ENCODE data around the gene SDCBP2.

The SDCBP2 gene

GRCh38 chr20:1298888-1299511 is 29.9 kb downstream of the SDCBP2 start:
- in situ Hi-C loops (cut with MboI; ENCODE audit: low sequenced_read_pairs): no loop called here

DNA sequence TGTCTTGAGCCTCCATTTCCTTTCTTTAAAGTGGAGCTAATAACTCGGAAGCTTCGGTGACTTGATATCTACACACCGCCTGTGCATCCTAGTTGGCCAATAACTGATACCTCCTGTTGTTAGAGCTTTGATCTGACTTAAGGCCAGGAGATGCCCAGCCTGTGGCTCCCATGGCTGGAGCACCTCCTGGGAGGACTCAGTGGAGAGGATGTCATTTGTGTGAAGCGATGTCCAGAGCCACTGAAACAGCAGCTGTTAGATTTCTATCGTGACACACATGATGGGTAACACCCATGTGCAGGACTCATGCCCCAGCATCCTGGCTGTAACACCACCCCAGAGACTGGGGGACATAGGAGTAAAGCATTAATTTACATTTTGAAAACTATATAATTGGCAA is 30.8 kb downstream of the SDCBP2 start:
- in situ Hi-C loops (cut with MboI; ENCODE audit: low sequenced_read_pairs): no loop called here

- in situ Hi-C loops (cut with MboI; ENCODE audit: low sequenced_read_pairs): no loop called here
These were observed 31.5 kb downstream of the SDCBP2 start for GRCh38 chr20:1297486-1297885.

DNA sequence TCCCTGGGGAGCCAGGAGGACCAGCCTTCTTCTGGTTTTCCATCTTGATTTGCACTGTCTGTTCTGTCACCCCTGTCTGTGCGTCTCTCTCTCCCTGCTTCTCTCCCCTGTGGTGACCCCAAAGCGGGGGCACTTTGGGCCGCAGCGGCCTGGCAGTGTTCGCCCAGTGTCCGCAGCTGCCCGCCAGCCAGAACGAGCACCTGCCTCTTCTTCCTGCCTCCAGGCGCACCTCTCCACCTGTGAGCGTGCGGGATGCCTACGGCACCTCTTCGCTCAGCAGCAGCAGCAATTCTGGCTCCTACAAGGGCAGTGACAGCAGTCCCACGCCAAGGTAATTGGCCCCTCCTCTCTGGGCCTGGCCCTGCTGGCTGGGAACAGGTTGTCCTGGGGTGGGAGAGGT is 32.0 kb downstream of the SDCBP2 start:
- in situ Hi-C loops (cut with MboI; ENCODE audit: low sequenced_read_pairs): no loop called here

DNA sequence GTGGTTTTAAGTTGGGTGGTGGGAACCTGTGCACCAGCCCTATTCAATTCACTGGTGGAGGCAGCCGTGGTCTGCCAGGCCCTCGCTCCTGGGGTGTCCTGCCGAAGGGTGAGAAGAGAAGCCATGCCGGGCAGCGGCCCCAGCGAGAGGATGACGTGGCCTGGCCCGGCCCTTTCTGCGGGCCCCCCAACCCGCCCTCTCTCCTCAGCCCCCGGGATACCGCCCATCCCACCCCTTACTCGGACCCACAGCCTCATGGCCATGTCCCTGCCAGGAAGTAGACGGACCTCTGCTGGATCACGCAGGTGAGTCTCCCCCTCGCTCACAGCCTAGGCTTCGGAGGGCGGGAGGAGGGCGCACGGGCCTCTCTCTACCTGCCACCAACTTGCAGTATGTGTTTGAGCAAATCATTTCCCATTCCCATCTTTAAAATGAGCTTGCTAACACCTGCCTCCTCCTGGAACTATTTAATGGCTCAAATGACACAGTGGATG is 32.8 kb downstream of the SDCBP2 start:
- in situ Hi-C loops (cut with MboI; ENCODE audit: low sequenced_read_pairs): no loop called here

DNA sequence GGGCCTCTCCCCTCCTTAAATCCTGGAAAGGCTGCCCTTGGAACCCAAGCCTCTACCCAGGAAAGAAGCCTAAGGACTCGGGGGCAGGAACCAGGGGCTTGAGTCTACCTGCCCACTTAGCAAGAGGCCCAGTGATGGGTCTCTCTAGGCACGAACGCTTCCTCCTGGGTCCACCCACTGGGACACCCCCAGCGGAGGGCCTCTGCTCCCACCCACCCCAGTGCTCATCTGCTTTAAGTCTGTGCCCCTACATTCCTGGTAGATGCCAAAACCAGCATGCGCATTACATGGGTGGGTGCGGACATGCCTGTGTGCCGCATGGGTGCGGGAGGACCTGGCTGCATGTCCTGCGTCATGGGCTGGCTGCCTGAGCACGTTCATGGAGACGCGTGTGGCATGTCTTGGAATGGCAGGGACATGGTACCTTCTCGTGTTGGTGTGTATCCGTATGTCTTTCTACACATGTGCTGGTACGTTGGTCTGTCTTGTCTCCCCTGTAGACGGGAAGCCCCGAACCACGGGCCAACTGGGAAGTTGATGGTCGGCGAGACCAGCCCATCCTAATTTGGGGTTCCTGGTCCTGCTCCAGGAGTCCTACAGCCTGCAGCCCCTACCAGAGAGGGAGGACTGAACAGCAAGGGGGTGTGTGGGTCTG is 33.5 kb downstream of the SDCBP2 start:
- in situ Hi-C loops (cut with MboI; ENCODE audit: low sequenced_read_pairs): no loop called here

DNA sequence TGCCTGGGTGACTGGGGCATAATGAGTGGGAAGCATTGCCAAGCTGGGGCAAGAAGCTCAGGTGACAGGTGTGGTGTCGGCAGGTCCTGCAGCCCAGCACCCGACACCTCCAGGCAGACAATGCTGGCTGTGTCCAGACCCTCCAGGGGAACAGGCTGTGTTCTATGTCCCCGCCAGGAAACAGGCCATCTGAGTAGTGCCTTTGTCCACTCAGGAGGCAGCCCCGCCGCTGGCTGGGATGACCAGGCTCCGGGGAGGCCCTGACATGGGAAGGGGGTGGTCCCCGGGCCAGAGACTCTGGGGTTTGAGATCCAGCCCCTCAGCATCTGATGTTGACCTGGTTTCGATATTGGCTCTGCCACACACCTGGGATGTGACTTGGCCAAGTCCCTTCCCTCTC is 34.4 kb downstream of the SDCBP2 start:
- in situ Hi-C loops (cut with MboI; ENCODE audit: low sequenced_read_pairs): no loop called here

- in situ Hi-C loops (cut with MboI; ENCODE audit: low sequenced_read_pairs): no loop called here
These were observed 35.1 kb downstream of the SDCBP2 start for GRCh38 chr20:1293641-1294379.

GRCh38 chr20:1292620-1293019 is 36.3 kb downstream of the SDCBP2 start:
- in situ Hi-C loops (cut with MboI; ENCODE audit: low sequenced_read_pairs): no loop called here

GRCh38 chr20:1291191-1291741 is 37.7 kb downstream of the SDCBP2 start:
- in situ Hi-C loops (cut with MboI; ENCODE audit: low sequenced_read_pairs): no loop called here

- in situ Hi-C loops (cut with MboI; ENCODE audit: low sequenced_read_pairs): no loop called here
These were observed 41.0 kb downstream of the SDCBP2 start for GRCh38 chr20:1287787-1288569.

DNA sequence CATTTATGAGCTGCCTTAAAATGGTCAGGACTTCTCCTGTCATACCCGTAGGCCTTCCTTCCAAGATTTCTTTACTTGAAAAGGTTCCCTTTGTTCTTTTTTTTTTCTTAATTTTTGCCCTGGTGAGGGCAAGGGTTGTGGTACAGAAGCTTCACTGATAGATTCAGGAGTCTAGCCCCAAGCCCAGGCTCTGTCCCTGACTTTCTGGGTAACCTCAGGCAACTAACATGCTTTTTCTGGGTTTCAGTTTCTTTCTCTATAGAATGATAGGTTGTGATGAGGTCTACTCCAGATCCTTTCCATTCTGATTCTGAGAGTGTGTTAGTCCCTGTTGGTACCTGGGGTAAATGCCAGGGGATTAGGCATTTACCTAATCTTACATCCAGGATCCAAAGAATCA is 41.6 kb downstream of the SDCBP2 start:
- in situ Hi-C loops (cut with MboI; ENCODE audit: low sequenced_read_pairs): no loop called here

DNA sequence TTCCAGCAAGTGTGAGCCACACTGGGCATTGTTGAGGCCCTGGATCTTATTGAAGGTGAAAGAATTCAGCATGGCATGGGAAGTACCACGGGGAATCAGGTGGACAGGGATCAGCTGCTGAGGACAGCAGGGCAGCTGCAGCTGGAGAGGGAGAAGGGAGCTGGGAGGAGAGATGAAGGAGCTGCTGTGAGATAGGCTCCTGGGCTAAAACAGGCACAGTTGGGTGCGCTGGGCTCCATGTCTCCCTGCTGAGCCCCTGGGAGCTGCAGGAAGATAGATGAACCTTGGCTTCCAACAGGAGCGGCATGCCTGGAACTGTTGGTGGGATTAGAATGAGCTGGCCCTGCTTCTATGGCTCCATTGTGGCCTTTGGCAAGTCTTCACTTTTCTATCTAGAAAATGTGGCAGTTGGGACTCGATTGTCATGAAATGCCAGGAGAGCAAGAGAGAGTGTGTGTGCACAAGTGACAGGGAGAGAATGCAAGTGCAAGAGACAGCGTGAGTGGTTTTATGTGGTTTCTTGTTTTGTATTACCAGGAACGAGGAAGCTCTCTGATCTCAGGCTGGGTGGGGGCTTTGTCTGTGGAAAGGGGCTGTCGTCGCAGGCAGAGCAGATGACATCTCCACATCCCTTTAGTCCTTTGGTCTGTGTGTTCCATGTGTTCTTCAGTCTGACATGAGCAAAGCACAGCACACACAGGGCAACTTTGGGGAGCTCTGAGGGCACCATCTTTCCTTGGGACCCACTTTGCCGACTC is 42.5 kb downstream of the SDCBP2 start:
- in situ Hi-C loops (cut with MboI; ENCODE audit: low sequenced_read_pairs): no loop called here

GRCh38 chr20:1283522-1284510 is 45.1 kb downstream of the SDCBP2 start:
- in situ Hi-C loops (cut with MboI; ENCODE audit: low sequenced_read_pairs): no loop called here

DNA sequence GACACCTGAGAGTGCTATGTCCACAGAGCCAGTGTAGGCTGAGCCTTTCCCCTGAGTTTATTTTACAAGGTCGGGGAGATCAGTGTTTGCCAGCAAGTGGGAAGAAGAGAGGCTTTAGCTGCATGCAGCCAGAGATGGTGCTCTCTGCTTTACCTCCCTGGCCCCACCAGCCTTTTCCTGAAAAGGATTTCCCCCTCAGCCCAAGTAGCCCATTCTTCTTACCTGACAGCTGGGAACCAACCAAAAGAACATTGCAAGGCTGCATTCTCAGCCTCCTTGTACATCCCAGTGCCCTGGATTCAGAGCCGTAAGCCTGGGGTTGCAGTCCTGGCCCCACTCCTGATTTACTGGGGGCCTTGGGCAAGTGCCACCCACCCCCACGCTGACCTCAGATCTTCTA is 46.0 kb downstream of the SDCBP2 start:
- in situ Hi-C loops (cut with MboI; ENCODE audit: low sequenced_read_pairs): no loop called here

DNA sequence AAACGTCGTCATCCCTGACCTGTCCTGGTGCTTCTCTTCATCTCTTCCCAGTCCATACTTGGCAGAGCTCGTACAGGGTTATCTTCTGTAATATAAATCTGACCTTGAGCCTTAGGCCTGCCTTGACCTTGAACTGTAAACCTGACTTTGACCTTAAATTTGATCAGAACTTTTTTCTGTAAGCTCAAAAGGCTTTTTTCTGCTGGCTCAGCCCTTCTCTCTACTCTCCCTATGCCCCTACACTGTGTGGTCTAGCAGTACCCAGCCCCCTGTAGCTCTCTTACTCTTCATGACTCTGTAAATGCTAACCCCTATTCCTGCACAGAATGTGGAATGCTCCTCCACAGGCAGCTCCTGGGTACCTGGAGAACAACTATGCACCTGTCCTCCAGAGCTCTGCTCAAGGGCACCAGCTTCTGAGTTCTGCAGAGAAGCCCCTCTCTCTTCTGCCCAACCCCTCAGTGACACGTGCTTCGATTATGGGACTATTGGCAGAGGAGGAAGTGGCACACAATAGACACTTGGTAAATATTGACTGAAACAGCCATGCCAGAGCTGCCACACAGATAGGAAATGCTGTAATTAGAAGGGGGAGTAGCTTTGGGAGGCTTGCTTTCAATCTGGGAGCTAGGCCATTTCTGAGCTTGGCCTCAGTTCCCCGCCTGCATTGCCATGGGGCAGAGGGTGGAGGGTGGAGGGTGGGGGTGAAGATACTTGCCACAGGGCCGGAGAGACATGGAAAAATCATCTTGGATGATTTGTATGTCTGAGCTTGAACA is 47.5 kb downstream of the SDCBP2 start:
- in situ Hi-C loops (cut with MboI; ENCODE audit: low sequenced_read_pairs): no loop called here

GRCh38 chr20:1280195-1281102 is 48.5 kb downstream of the SDCBP2 start:
- in situ Hi-C loops (cut with MboI; ENCODE audit: low sequenced_read_pairs): no loop called here

Measured in HL-60/S4 (cell line).